GM21529 (cell line): Measurements from ENCODE around the gene ADORA2B.
A peak's percentile ranks its signal among the peaks of the same experiment; 100 is the strongest.
"Not testable (repeated sequence)": the region's sequence is repeated elsewhere in the genome, so short reads cannot be mapped to it uniquely, and the experiment has no call there.

Source experiments
- ATAC-seq: cut with Tn5 transposase; IDR thresholded peaks from one replicate; pipeline ENCODE4 v1.9.1; 2021; ENCODE audit not compliant: unreplicated experiment

The ADORA2B gene

DNA sequence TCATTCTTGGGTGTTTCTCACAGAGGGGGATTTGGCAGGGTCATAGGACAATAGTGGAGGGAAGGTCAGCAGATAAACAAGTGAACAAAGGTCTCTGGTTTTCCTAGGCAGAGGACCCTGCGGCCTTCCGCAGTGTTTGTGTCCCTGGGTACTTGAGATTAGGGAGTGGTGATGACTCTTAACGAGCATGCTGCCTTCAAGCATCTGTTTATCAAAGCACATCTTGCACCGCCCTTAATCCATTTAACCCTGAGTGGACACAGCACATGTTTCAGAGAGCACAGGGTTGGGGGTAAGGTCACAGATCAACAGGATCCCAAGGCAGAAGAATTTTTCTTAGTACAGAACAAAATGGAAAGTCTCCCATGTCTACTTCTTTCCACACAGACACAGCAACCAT is 34.1 kb downstream of the ADORA2B start:
- ATAC-seq = not testable (repeated sequence)

DNA sequence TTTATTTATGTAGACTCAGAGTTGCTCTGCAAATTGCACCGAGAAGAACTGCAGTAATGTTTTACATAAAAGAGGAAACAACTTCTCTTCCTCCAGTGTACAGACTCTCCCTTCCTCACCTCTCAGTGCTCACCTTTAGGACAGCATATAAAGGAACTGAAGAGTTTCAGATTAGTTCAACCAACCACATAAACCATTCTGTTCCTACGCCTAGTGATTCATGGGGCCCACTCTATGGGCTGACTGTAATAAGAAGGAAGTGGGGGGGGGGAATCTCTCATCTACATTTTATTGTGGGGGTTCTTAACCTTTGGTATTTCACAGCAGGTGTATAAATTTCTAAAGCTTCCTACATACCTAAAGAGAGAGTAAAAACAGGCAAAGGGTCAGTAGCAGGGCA is 36.3 kb downstream of the ADORA2B start:
- ATAC-seq = peak; percentile 97

DNA sequence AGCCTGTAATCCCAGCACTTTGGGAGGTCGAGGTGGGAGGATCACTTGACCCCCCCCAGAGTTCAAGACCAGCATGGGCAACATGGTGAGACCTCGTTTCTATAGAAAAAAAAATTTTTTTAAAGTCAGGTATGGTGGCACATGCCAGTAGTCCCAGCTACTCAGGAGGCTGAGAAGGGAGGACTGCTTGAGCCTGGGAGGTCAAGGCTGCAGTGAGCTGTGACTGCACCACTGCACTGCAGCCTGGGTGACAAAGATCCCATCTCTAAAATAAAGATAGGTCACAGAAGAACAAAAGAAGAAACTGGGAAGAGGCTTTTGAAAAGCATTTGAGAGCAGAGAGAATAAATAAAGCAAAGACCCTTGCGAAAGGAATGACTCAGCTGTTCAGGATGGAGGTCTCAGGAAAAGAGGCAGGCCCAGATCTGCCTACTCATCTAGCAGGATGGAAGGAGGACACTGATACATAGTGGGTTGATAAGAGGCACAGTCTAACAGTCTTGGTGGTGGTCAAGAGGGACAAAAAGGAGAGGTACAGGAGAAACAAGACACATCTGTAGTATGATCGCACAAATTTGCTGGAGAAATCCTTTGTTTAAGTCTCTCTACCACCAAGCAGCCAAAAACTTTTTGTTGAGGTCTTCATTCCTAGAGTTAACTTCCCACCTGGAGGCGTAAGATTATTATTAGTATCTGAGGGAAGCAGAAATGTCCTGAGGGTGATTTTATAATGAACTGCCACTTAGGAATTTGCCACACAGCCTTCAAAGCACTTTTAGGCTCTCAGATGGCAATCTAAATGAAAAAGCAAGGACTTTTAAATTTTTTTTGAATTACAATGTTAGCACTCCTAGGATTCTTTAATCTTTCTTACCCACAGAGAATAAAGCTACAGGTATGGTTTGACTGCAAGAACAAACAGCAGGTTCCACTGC is 37.0 kb downstream of the ADORA2B start:
- no peak for ATAC-seq

DNA sequence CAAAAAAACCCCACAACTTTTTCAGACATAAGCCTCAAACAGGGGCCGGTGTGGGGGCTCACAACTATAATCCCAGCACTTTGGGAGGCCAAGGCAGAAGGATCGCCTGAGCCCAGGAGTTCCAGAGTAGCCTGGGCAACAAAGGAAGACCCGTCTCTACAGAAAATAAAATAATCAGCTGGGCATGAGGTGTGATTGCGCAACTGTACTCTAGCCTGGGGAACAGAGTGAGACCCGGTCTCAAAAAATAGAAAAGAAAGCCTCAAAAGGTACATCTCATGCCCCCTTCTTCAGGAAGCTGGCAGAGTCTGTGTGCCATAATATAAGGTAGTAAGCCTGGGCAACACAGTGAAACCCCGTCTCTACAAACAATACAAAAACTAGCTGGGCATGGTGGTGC is 51.4 kb downstream of the ADORA2B start:
- no peak for ATAC-seq

DNA sequence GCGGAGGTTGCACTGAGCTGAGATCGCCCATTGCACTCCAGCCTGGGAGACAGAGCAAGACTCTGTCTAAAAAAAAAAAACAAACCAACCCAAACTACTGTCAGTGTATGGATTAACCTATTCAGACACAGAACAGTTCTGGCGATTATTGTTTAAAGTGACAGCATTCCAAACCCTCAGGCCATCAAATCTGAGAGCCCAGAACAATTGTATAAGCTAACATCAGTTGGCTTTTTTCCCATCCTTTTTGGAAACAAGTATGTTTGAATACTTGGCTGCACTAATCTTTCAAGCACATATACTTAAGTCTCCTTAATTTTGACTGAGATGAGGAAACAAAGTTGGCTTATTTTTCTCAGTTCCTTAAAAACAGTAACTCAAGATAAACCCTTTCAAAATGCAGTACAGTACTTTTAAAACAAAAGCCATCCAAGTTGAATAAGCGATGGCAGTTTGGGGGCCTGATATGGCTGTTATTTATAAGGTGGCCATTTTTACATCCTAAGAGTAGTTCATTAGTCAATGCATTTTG is 53.2 kb downstream of the ADORA2B start:
- ATAC-seq = no peak

GRCh38 chr17:15999141-15999973 is 54.4 kb downstream of the ADORA2B start, which contains the start of the genes TTC19 and ZSWIM7:
TTC19 (plus strand) TSS chr17:15999824; CDS start chr17:15999849, 25 bp downstream.
ZSWIM7 (minus strand) TSS chr17:15999704; CDS start chr17:15999594, 110 bp downstream.
- peak; percentile 95 for ATAC-seq

- peak; percentile 36 for ATAC-seq
Observed at GRCh38 chr17:15999974-16000827, 55.3 kb downstream of the ADORA2B start.

DNA sequence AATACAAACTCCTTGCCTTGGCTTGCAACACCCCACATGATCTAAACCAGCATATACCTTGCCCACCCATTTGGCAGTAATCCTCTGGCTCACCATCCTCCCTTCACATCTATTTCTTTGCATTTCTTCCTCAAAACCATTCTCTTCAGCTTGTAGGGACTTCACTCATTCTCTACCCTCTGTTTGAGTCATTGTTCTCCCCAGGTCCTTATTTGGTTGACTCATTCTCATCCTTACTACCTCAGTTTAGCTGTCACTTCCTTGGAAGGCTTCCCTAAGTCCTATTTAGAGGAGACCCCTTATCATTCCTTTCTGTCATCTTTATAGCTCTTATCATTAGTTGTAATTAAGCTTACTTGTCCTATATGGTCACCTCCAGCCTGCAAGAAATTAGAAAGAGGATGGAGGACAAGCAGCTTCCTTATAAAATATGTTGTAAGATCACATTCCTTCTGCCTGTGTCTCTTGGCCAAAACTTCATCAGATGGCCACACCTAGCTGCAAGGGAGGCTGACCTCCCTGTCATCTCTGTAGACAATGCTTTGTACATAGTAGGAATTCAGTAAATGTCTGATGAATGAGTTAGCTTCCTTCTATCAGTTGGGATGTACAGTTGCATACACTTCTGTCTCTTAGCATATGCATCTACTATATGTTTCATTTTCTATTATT is 56.4 kb downstream of the ADORA2B start:
- no peak for ATAC-seq

DNA sequence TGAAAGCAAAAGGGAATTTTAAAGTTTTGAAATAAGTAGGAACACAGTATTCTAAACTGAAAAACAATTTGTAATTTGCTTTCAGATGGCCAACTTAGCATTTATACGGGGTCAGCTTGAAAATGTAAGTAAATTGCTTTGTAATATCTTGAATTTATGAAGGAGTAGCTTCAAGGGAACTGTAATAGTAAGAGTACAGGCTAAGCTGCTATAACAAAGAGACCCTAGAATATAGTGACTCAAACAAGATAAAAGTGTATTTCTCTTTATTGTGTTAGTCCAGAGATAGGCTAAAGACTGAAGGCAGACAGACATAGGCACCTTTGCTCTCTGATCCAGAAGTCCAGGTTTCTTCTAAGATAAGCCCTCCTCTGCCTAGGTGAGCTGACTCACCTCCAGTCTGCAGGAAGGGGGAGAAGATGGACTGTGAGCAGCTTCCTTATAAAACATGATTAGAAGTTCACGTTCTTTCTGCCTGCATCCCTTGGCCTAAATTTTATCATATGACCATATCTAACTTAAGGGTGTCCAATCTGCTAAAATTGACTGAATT is 57.9 kb downstream of the ADORA2B start:
- ATAC-seq = no peak

- no peak for ATAC-seq
Observed at GRCh38 chr17:16003841-16004240, 58.9 kb downstream of the ADORA2B start.

DNA sequence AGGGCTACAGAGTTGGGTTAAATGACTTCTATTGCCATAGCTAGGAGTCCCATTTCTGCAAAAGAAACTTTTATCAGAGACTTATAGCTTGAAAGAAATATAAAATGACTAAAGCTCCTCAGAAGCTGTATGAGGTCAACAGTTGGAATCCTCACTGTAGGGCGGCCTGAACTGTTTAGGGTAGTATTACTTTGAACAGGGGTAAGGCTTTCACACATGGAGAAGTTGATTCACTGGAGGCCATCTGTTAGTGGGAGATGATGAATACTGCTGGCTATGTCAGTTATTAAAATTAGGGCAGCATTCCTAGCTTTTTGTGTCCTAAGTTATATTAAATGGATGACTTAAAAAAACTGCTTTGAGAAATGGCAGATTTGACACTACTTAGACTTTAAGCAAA is 60.7 kb downstream of the ADORA2B start:
- no peak for ATAC-seq

GRCh38 chr17:16007439-16007838 is 62.5 kb downstream of the ADORA2B start:
- no peak for ATAC-seq

DNA sequence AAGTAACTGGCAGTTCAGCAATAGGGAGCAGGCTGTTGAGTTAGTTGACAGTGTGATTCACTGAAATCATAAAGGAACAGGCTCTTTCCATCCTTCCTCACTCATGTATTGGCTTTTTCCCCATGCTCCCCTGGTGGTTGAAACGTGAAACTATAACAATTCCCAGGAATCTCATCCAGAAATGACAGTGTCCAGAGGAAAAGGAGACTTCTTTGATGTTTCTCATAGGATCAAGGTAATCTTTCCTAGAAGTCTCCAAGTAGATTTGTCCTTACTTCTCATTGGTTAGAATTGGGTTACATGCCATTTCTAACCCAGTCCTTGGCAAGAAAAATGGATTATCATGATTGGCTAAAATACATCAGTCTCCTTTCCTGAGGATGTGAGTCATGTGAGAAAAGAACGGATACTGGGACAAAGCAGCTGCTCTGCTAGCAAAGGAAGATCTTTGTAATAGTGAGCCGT is 69.0 kb downstream of the ADORA2B start:
- ATAC-seq = no peak

GRCh38 chr17:16019347-16019746 is 74.4 kb downstream of the ADORA2B start:
- ATAC-seq = no peak

DNA sequence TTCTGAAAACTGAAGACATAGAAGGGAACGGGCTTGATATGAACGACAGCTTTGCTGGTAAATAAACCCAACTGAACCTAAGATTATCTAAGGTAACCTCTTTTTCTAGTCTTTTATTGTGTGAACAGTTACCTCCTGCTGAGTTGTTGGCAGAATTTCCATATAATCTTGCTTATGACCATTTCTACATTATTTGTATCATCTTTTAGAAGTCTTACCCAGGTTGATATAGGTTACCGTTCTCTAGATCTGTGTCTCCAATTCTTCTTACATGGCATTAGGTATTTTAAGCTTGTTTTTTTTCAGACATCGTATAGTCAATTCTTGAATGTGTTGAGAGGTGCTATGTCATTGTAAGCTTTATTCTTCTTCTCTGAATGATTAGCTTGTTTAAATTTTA is 79.0 kb downstream of the ADORA2B start:
- ATAC-seq = no peak

- ATAC-seq = no peak
Observed at GRCh38 chr17:16025202-16025601, 80.3 kb downstream of the ADORA2B start.
